GM21786 (cell line): ENCODE data around the gene PASK.
A peak's percentile ranks its signal among the peaks of the same experiment; 100 is the strongest.

Source experiments
- ATAC-seq: cut with Tn5 transposase; IDR thresholded peaks from one replicate; pipeline ENCODE4 v1.9.1; 2021; ENCODE audit not compliant: unreplicated experiment

PASK gene

GRCh38 chr2:241128266-241128665 lies 21.0 kb downstream of the PASK start:
- no peak for ATAC-seq

- ATAC-seq, result no peak
Observed at GRCh38 chr2:241126771-241127202, 22.5 kb downstream of the PASK start.

GRCh38 chr2:241126201-241126611 lies 23.1 kb downstream of the PASK start:
- no peak for ATAC-seq

- no peak for ATAC-seq
Observed at GRCh38 chr2:241125626-241126025, 23.6 kb downstream of the PASK start.

- ATAC-seq, result no peak
Observed at GRCh38 chr2:241123816-241124536, 25.3 kb downstream of the PASK start.

- ATAC-seq, result no peak
Observed at GRCh38 chr2:241122376-241123002, 26.8 kb downstream of the PASK start.

GRCh38 chr2:241121008-241121407 lies 28.3 kb downstream of the PASK start:
- no peak for ATAC-seq

- no peak for ATAC-seq
Observed at GRCh38 chr2:241120440-241120839, 28.8 kb downstream of the PASK start.

- ATAC-seq, result no peak
Observed at GRCh38 chr2:241118737-241119505, 30.4 kb downstream of the PASK start.

- ATAC-seq, result no peak
Observed at GRCh38 chr2:241116606-241117560, 32.4 kb downstream of the PASK start.

- no peak for ATAC-seq
Observed at GRCh38 chr2:241115361-241115760, 33.9 kb downstream of the PASK start.

- ATAC-seq, result no peak
Observed at GRCh38 chr2:241114836-241115235, 34.4 kb downstream of the PASK start.

GRCh38 chr2:241112592-241112991 lies 36.7 kb downstream of the PASK start:
- no peak for ATAC-seq

GRCh38 chr2:241112046-241112445 lies 37.2 kb downstream of the PASK start:
- no peak for ATAC-seq

GRCh38 chr2:241111440-241111805 lies 37.8 kb downstream of the PASK start:
- ATAC-seq, result peak; percentile 41

GRCh38 chr2:241110607-241111439 lies 38.4 kb downstream of the PASK start:
- ATAC-seq, result peak; percentile 40

- ATAC-seq, result no peak
Observed at GRCh38 chr2:241110089-241110606, 39.1 kb downstream of the PASK start.

GRCh38 chr2:241109210-241110088 lies 39.8 kb downstream of the PASK start:
- ATAC-seq, result no peak
